K562 (cell line): ENCODE measurements around the gene SLC6A9. TPM values are rescaled to one million over a fixed set of nuclear protein-coding genes. Genes with fewer than 3 reads are reported as not detected.

Experiments
- BACH1 ChIP-seq: fragments of 200-800 bp; sonication (Bioruptor generic); IDR thresholded peaks from 2 replicates; pipeline ENCODE4 v1.6.1; 2016; ENCODE audit warnings: missing genetic modification characterization, missing compliant biosample characterization
- MYBL2 ChIP-seq, 2 experiments: fragments of 450-650 bp in 1 of 2; sonication (generic) in 1 of 2; formaldehyde crosslinking in 1 of 2; IDR thresholded peaks; 2 replicates each; pipeline versions ENCODE4 v1.6.1 to v1.8.1; 2017 to 2022; ENCODE audit warnings: borderline replicate concordance in 1 of 2, inconsistent platforms in 1 of 2, low read depth in 1 of 2, mild to moderate bottlenecking in 1 of 2, missing genetic modification reagents in 1 of 2, moderate library complexity in 1 of 2
- NEUROD1 ChIP-seq: fragments of 150-350 bp; IDR thresholded peaks from 2 replicates; pipeline ENCODE4 v1.6.1; 2014; ENCODE audit warnings: borderline replicate concordance, low read length, low read depth; ENCODE audit not compliant: partially characterized antibody
- POLR3A ChIP-seq: IDR thresholded peaks from 2 replicates; pipeline ENCODE4 v1.6.1; 2011; ENCODE audit warnings: borderline replicate concordance, mild to moderate bottlenecking, moderate library complexity; ENCODE audit not compliant: insufficient read length, insufficient read depth; ENCODE audit errors: extremely low read depth
- RFX1 ChIP-seq: fragments of 450-650 bp; IDR thresholded peaks from 2 replicates; pipeline ENCODE4 v1.6.1; 2016; ENCODE audit warnings: mild to moderate bottlenecking, moderate library complexity
- TEAD1 ChIP-seq, 2 experiments: fragments of 450-650 bp in 1 of 2; sonication (generic) in 1 of 2; formaldehyde crosslinking; IDR thresholded peaks; 2 replicates each; pipeline versions ENCODE4 v1.4.0 to v1.8.0; 2020 to 2022; ENCODE audit warnings: mild to moderate bottlenecking in 2 of 2, missing genetic modification reagents in 1 of 2
- ZKSCAN1 ChIP-seq: fragments of 150-350 bp; IDR thresholded peaks from 2 replicates; pipeline ENCODE4 v1.6.1; 2016; ENCODE audit warnings: low read depth, low read length
- ZNF143 ChIP-seq: sonication (generic); formaldehyde crosslinking; IDR thresholded peaks from 2 replicates; pipeline ENCODE4 v1.9.0; 2022; ENCODE audit warnings: mild to moderate bottlenecking, missing genetic modification reagents
- polyA plus RNA-seq, 8 experiments: library from polyadenylated mRNA; depleted of rRNA in 4 of 8; stranded (reverse) in 5 of 8; unstranded in 3 of 8; fragments of >200 nt; fragmentation: Nextera tagmentation in 2 of 8; fragmentation: Illumina TruSeq in 1 of 8; extraction: Ambion mirVana in 2 of 8; extraction: Trizol in 1 of 8; gene quantifications; 2 replicates each; pipeline versions ENCODE4 v1.2.1 to v1.2.3, GENCODE V29; 2011 to 2014; ENCODE audit warnings: inconsistent platforms in 1 of 8, missing spikeins in 1 of 8
- total RNA-seq, 7 experiments: library from RNA; depleted of rRNA in 6 of 7; stranded (reverse); fragments of >200 nt in 6 of 7; fragmentation: Illumina TruSeq in 2 of 7; extraction: Trizol in 2 of 7; gene quantifications; 2 replicates each; pipeline versions ENCODE4 v1.2.1 to v1.2.3, GENCODE V29; 2011 to 2021; ENCODE audit warnings: low replicate concordance in 1 of 7
- TF ChIP-seq, protein P1 (sequence below): fragments of 450-650 bp; IDR thresholded peaks from 2 replicates; pipeline ENCODE4 v1.6.1; 2016; ENCODE audit warnings: missing biosample characterization, missing genetic modification characterization
- TF ChIP-seq, protein P2 (sequence below): fragments of 450-650 bp; formaldehyde crosslinking; IDR thresholded peaks from 2 replicates; pipeline ENCODE4 v1.4.0; 2020; ENCODE audit warnings: mild to moderate bottlenecking
- TF ChIP-seq, protein P3 (sequence below): fragments of 250-450 bp; sonication (Bioruptor Pico); IDR thresholded peaks from 2 replicates; pipeline ENCODE4 v1.8.0; 2021; ENCODE audit warnings: borderline replicate concordance, mild to moderate bottlenecking, moderate library complexity; ENCODE audit not compliant: poor library complexity, severe bottlenecking

Gene SLC6A9
- total and polyA plus RNA-seq, 9 of the 15 experiments (the other 6 are each of a cell fraction or from before 2014, with no cell fraction given): 0.17 to 18.7 (median 2.9) TPM

DNA sequence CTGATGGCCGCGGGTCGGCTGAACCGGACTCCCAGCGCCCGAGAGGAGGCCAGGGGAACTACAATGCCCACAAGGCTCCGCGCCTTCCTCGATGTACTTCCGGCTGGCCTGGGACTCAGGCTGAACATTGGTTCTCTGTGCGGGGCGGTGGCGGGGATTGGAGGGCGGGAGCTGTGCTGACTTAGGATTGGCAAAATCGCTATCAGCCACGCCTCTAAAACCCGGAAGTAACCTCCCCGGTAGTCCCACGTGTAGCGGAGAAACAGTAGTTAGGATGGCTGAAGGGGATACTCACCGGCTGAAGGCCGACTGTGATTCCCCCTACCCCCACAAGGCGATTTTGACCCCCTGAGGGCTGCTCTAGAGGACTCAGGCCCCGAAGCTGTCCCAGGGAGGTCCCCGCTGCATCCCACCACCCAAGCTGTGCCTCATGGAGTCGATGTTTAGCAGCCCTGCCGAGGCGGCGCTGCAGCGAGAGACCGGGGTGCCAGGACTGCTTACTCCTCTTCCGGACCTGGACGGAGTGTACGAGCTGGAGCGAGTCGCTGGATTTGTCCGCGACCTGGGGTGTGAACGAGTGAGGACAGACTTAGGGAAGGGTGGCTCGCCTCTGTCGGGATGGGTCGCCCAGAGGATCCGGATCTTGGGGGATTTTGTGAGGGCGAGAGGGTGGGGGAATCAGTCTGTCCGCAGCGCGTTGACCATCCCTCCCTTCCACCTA lies 61.4 kb downstream of the SLC6A9 start, which contains the start of gene DPH2 (continued):
- TF ChIP-seq, protein P1, sequence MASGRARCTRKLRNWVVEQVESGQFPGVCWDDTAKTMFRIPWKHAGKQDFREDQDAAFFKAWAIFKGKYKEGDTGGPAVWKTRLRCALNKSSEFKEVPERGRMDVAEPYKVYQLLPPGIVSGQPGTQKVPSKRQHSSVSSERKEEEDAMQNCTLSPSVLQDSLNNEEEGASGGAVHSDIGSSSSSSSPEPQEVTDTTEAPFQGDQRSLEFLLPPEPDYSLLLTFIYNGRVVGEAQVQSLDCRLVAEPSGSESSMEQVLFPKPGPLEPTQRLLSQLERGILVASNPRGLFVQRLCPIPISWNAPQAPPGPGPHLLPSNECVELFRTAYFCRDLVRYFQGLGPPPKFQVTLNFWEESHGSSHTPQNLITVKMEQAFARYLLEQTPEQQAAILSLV (tag): no peak
- no peak for TF ChIP-seq RFX1
- TF ChIP-seq ZKSCAN1: peak; percentile 10; the same call in 1 of the 2 replicates
- no peak for TF ChIP-seq BACH1 (tag)
- no peak for TF ChIP-seq MYBL2 (IDR thresholded peaks at IDR 0.05; ENCODE audit: low read depth)
- TF ChIP-seq MYBL2 (CRISPR knock-in tag; IDR thresholded peaks at IDR 0.05; ENCODE audit: borderline replicate concordance): no peak
- TF ChIP-seq, protein P2, sequence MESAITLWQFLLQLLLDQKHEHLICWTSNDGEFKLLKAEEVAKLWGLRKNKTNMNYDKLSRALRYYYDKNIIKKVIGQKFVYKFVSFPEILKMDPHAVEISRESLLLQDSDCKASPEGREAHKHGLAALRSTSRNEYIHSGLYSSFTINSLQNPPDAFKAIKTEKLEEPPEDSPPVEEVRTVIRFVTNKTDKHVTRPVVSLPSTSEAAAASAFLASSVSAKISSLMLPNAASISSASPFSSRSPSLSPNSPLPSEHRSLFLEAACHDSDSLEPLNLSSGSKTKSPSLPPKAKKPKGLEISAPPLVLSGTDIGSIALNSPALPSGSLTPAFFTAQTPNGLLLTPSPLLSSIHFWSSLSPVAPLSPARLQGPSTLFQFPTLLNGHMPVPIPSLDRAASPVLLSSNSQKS: no peak
- TF ChIP-seq, protein P3, sequence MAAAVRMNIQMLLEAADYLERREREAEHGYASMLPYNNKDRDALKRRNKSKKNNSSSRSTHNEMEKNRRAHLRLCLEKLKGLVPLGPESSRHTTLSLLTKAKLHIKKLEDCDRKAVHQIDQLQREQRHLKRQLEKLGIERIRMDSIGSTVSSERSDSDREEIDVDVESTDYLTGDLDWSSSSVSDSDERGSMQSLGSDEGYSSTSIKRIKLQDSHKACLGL (CRISPR knock-in tag): peak; percentile 95
- peak; percentile 71 for TF ChIP-seq NEUROD1
- TF ChIP-seq POLR3A: no peak
- 0 out of 4 replicates have a peak, but pooled peaks of 1 of the 2 experiments have one; percentile 67 for TF ChIP-seq TEAD1 (CRISPR knock-in tag; IDR thresholded peaks at IDR 0.05)
- TF ChIP-seq ZNF143 (CRISPR knock-in tag): peak; percentile 91
- TF ChIP-seq, all 486 proteins: peak for 95
